RWPE1 (cell line): Measurements from ENCODE around the gene MCM10.
"Not testable (repeated sequence)": the region's sequence is repeated elsewhere in the genome, so short reads cannot be mapped to it uniquely, and the experiment has no call there.

Experiments
- CTCF ChIA-PET: fragments of 350-600 bp; sonication (Branson Sonifier 250); formaldehyde crosslinking; extraction: SDS; loops from one replicate; lab custom pipeline; 2021; lab: Yijun Ruan, JAX
- POLR2A ChIA-PET: fragments of 400-600 bp; formaldehyde crosslinking; extraction: SDS; loops from one replicate; lab custom pipeline; 2020; ENCODE audit warnings: antibody characterized with exemption; ENCODE audit not compliant: low non-redundant PET; lab: Yijun Ruan, JAX
- DNase-seq: peaks from one replicate; pipeline ENCODE4 v3.0.0; 2012; ENCODE audit warnings: low spot score
- H3K27ac ChIP-seq: fragments of 450-650 bp; 2 replicates; pipeline ENCODE4 v1.5.1; 2017
- TF ChIP-seq, protein P1 (sequence below): fragments of 450-650 bp; conservative IDR thresholded peaks from 2 replicates; pipeline ENCODE4 v1.5.1; 2017; ENCODE audit warnings: low read depth, mild to moderate bottlenecking

MCM10 gene

DNA sequence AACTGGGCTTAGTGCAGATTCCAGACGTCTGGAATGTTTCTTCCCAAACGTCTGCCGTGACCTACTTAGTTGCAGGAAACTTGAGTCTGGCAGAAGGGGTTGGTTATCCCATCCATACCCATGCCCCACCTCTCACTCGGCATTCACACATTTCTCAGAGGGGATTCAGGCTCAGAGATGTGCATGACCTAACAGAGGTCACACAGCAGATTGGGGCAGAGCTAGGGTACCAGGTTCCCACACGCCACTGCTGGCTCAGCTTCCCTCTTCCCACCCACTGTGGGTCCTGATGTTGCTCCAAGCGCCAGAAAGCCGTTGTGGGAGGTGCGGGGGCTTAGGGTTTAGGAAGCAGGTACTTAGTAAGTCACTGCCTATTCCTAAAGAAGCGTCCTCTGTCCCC, 69.8 kb downstream of the MCM10 start:
- no peak for DNase-seq
- ChIA-PET CTCF (no interaction called here), POLR2A (interaction anchor here (0.6 kb wide), 1 partner anchor 21 kb away, joined by 3 read pairs; no protein-coding TSS in a partner anchor)
- TF ChIP-seq, protein P1, sequence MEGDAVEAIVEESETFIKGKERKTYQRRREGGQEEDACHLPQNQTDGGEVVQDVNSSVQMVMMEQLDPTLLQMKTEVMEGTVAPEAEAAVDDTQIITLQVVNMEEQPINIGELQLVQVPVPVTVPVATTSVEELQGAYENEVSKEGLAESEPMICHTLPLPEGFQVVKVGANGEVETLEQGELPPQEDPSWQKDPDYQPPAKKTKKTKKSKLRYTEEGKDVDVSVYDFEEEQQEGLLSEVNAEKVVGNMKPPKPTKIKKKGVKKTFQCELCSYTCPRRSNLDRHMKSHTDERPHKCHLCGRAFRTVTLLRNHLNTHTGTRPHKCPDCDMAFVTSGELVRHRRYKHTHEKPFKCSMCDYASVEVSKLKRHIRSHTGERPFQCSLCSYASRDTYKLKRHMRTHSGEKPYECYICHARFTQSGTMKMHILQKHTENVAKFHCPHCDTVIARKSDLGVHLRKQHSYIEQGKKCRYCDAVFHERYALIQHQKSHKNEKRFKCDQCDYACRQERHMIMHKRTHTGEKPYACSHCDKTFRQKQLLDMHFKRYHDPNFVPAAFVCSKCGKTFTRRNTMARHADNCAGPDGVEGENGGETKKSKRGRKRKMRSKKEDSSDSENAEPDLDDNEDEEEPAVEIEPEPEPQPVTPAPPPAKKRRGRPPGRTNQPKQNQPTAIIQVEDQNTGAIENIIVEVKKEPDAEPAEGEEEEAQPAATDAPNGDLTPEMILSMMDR = no peak
- H3K27ac ChIP-seq = no peak overlapping the region

DNA sequence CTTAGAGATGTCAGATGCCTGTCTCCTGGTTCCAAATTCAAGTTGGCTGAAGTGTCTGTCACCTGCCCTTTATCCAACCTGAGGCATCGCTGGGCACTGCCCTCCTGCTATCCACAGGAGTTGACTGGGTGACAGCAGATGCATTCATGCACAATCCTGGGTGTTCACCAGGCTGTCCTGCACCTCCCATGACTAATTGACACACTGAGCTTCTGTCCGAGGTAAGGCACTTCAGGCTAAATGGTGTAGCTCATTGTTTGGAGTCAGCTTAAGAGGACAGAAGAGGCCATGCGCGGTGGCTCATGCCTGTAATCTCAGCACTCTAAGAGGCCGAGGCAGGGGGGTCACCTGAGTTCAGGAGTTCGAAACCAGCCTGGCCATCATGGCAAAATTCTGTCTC, 70.5 kb downstream of the MCM10 start:
- no peak for DNase-seq
- POLR2A ChIA-PET = interaction anchor here (0.6 kb wide), 1 partner anchor 20 kb away, joined by 3 read pairs; no protein-coding TSS in a partner anchor
- TF ChIP-seq, protein P1 = no peak
- CTCF ChIA-PET = interaction anchor here (0.6 kb wide), 1 partner anchor 982 kb away, joined by 3 read pairs; no protein-coding TSS in a partner anchor
- no peak overlapping the region for H3K27ac ChIP-seq

DNA sequence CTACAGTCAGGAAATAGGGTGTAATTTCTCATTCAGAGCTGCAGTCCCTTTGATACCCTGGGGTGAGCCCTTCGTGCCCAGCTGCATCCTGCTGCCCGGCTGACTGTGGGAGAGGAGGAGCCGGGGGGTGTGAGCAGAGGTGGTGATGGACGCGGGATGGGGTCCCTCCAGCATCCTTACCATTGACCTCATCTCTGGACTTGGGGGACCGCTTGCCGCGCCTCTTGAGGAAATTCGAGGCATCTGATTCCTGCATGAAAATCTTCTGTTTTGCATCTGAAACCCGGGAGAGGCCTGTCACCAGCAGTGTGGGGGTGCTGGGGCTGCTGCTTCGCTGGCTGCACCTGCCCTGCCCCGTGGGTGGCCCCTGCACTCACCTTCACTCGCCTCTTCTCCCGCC, 72.0 kb downstream of the MCM10 start:
- TF ChIP-seq, protein P1 = no peak
- CTCF ChIA-PET = no interaction called here
- H3K27ac ChIP-seq = no peak overlapping the region
- no peak for DNase-seq
- POLR2A ChIA-PET = no interaction called here

DNA sequence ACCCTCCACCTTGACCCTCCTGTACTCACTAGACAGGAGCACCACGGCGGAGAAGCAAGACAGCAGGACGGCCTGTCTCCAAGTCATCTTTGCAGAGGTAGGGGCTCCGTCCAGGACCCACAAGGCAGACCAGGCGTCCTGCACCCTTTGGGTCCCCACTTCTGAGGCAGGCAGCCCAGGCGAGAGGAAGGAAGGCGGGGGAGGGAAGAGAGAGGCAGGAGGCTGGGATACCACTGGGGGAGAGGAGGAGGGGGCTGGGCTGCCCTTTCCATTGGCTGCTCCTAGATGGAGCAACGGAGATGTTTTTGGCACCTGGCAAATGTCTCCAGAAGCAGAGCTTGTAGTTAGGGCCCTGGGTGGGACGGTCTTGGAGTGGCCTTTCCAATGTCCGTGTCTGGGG, 72.8 kb downstream of the MCM10 start, which contains the start of gene UCMA:
TSS of gene UCMA (minus strand) at position 203 of the 400 bp plus-strand sequence. CDS start at position 87, 116 bp downstream.
- CTCF ChIA-PET = no interaction called here
- H3K27ac ChIP-seq = no peak within 1 kb of the TSS
- POLR2A ChIA-PET = no interaction called here
- DNase-seq = no peak
- TF ChIP-seq, protein P1 = no peak

DNA sequence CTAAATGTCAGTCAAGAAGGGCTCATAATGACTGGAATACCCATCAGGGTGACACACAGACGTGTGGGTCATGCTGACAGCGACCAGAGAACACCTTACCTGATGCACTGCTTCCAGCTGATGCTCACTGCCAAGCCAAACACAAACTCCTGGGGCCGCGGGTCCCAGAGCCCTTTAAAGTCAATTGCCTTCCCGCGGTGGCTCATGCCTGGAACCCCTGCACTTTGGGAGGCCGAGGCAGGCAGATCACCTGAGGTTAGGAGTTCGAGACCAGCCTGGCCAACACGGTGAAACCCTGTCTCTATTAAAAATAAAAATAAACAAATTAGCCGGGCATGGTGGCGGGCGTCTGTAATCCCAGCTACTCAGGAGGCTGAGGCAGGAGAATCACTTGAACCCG, 73.4 kb downstream of the MCM10 start:
- DNase-seq, POLR2A ChIA-PET, H3K27ac ChIP-seq: not testable (repeated sequence)
- CTCF ChIA-PET = interaction anchor here (0.7 kb wide), 1 partner anchor 977 kb away, joined by 6 read pairs; no protein-coding TSS in a partner anchor

DNA sequence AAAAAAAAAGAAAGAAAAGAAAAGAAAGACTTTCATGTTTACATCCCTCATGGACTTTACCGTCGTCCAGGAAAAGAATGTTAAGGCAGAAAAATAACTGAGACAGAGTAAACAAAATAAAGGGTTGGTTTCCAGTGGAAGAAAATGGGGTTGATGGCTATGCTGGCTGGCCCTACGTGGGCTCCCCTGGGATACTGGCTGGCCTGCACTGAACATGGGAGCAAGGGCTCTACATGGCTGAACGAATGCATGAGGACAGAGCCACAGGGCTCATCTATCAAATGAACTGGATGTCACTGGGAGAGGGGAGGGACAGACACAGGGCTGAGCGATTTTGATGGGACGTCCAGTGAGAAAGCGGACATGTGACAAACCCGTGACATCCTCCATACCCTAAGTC, 75.3 kb downstream of the MCM10 start:
- POLR2A ChIA-PET = no interaction called here

More for the DNA sequence above, 75.3 kb downstream of the MCM10 start:
- no peak for DNase-seq
- TF ChIP-seq, protein P1 = no peak
- H3K27ac ChIP-seq = no peak overlapping the region
- CTCF ChIA-PET = no interaction called here
